GM21515 (cell line): ENCODE results near the gene FCRL2.
"Not testable (repeated sequence)": the region's sequence is repeated elsewhere in the genome, so short reads cannot be mapped to it uniquely, and the experiment has no call there.

Experiments
- ATAC-seq: cut with Tn5 transposase; IDR thresholded peaks from one replicate; pipeline ENCODE4 v1.9.1; 2021; ENCODE audit not compliant: unreplicated experiment

The FCRL2 gene

DNA sequence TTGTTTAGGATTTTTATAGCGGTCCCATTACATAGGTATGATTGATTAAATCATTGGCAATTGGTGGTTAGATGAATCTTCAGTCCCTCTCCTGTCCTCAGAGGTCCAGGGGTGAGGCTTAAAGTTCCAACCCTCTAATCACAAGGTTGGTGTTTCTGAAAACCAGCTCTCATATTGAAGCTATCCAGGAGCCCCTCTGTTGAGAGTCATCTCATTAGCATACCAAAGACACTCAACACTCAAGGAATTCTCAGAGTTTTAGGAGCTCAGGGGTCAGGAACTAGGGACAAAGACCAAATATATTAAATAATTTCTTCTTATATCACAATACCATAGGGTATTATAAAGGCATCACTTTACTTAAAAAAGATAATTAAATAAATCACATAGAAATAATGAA lies 23.3 kb downstream of the FCRL2 start:
- ATAC-seq, result no peak

DNA sequence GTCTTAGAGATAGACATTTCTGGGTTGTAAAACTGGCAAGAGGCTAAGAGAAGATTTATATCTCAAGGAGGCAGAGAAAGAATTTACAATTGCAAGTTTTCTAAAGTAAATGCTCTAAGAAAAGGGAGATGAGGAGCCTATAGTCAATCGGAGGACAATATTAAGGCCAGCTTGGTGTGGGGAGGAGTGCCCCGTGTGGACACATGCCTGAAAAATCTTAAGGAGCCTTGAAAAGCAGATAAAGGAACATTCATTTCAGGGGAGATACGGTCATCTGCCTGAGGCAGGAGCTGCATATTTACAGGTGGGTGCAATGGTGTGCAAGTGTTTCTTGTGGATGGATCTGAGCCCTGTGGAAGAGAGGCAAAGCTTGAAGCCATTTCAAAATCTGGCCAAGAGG lies 25.6 kb downstream of the FCRL2 start:
- ATAC-seq, result no peak

DNA sequence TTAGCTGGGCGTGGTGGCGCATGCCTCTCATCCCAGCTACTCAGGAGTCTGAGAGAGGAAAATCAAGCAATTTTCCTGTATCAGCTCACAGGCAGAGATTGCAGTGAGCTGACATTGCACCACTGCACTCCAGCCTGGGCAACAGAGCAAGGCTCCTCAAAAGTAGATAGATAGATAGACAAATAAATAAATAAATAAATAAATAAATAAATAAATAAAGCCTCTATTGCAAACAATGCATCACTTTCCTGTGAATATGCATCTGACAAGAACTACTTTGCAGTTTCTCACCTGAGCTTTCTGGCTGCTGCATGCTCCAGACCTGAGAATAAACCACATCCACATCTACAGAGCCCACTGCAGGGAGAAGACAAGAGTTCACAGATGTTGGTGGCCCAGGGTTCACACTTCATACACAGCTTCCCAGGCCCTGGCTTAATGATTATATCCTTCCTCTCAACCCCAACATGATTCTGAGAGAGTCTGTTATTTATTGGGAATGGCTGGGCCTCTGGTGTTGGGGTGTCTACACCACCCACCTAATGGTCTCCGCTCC lies 28.6 kb downstream of the FCRL2 start:
- no peak for ATAC-seq

DNA sequence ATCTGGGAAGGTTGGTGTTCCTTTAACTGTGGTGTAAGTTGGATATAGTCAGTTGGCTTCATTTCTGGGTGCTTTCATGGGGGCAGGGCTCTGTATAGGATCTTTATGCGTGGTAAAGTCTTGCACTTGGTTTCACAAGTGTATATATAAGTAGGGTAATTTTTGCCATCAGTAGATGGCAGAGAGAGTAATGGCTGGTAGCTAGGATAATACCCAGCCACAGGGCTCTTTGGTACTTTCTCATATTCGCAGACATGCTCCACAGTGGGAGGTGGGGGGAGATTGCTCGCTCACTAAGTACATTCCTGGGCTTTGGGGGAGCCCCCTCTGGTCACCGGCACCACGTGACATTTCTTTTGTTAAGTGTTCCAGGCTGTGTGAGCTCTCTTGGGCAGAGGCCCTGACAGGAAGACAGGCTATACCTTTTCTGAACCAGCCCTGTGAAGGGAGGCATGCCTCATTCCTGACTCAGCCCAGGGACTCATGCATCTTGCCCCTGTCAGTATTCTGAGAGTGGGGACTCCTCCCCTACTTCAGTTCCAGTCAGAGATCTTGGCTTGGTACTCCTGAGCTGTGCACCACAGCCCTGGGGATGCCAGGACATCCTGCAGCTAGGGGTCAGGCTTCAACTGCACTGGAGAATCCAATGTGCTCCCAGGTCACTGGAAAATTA lies 37.6 kb downstream of the FCRL2 start:
- ATAC-seq, result no peak

DNA sequence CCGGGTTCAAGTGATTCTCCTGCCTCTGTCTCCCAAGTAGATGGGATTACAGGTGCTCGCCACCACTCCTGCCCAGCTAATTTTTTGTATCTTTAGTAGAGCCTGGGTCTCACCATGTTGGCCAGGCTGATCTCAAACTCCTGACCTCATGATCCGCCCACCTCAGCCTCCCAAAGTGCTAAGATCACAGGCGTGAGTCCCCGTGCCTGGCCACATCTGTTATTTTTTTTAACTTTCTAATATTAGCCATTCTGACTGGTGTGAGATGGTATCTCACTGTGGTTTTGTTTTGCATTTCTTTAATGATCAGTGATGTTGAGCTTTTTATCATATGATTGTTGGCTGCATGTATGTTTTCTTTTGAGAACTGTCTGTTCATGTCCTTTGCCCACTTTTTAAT lies 40.9 kb downstream of the FCRL2 start:
- not testable (repeated sequence) for ATAC-seq

DNA sequence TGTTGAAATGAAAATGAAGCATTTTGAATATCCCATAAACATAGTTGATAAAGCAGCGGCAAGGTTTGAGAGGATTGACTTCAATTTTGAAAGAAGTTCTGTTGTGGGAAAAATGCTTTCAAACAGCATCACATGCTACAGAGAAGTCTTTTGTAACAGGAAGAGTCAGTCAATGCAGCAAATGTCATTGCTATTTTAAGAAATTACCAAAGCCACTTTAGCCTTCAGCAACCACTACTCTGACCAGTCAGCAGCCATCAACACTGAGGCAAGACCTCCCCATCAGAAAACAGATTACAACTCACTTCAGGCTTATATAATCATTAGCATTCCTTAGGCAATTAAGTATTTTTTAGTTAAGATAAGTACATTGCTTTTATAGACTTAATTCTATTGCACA lies 42.6 kb downstream of the FCRL2 start:
- no peak for ATAC-seq

DNA sequence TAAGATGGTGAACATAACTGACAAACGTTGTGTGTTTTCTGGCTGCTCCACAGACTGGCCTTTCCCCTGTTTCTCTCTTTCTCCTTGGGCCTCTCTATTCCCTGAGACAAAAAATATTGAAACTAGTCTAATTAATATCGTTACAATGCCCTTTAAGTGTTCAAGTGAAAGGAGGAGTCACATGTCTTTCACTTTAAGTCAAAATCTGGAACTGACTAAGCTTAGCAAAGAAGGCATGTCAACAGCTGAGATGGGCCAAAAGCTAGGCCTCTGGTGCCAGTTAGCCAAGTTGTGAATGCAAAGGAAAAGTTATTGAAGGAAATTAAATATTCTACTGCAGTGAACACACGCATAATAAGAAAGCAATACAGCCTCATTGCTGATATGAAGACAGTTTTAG lies 44.2 kb downstream of the FCRL2 start:
- no peak for ATAC-seq

DNA sequence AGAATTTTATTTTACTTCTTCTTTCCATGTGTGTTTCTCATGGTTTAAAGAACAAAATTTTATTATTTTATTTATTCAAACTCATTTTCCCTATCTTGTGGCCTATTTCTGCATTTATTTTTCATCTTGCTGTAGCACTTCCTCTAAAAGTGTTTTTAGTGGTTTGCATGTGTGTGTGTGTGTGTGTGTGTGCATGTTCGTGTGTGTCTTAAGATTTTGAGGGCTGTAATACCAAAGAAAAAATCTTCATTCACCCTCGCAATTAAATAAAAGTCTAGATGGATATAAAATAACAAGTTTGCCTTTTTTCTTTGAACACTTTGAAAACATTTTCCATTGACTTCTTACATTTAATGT lies 51.7 kb downstream of the FCRL2 start:
- ATAC-seq, result no peak

DNA sequence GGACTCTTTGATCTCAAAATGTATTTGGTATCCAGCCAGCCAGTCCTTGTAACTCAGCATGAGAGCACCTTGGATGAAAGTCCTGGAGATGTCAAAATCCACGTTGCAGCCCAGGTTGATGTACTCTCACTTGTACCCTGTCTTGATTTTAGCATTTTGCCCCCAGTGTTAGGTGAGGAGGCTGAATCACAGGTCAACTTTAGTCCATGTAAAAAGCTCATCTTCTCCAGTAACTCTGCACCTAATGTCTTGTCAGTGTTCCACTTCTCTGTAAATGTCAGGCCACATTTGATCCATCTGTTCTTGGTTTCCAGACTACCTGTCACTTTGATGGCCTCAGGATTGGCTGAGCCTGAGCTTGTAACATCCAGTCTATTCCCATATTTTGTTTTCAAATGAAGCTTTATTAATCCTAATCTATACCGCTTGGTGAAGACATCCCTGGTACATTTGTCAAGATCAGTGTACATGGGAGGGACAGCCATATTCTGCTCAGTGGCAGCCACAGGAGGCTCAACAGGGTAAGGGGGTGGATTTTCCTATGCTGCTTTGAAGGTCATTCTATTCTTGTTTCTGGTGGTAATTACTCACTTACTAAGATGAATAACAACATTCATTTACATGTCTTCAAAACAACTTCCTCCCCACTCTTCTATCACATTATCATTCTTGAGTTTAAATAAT lies 52.3 kb downstream of the FCRL2 start:
- ATAC-seq, result no peak

DNA sequence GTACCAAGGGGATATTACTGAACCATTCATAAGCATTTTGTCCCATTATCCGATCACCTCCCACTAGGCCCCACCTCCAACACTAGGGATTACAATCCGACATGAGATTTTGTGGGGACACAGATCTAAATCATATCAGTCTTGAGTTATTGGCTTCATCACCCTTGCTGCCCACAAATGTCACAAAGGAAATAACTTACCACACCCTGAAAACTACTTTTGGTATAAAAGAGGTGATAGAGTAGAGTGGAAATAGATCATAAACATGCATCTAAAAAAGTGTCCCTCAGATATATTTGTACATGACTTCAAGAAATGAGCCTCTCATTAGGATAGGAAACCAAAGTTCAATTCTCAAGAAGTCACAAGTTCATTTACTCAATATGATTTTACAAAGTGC lies 53.8 kb downstream of the FCRL2 start:
- ATAC-seq, result no peak

DNA sequence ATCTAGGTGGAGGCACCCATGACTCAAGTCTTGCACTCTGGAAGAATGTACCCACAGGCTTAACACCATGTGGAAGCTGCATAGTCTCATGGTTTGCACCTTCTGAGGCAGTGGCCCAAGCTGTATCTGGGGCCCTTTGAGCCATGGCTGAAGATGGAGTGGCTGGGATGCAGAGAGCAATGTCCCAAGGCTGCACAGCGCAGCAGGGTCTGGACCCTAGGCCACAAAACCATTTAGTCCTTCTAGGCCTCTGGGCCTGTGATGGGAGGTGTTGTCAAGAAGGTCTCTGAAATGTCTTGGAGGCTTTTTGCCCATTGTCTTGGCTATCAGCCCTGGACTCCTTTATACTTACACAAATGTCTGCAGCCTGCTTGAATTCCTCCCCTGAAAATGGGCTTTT lies 54.9 kb downstream of the FCRL2 start:
- no peak for ATAC-seq

DNA sequence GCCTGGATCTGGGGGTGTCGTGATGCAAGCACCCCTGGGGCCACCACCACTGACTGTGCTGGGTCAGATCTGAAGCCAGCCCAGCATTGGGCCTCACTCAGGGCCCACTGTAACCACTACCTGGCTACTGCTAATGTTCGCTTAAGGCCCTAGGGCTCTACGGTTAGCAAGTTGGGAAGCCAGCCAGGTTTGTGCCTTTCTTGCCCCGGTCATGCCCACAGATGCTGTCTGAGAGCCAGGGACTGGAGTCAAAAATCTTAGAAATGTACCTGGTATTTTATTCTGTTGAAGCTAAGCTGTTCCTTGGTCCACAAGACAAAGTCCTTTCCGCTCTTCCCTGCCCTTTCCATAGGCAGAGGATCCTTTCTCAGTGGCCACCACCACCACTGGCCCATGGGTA lies 61.2 kb downstream of the FCRL2 start:
- ATAC-seq, result no peak

DNA sequence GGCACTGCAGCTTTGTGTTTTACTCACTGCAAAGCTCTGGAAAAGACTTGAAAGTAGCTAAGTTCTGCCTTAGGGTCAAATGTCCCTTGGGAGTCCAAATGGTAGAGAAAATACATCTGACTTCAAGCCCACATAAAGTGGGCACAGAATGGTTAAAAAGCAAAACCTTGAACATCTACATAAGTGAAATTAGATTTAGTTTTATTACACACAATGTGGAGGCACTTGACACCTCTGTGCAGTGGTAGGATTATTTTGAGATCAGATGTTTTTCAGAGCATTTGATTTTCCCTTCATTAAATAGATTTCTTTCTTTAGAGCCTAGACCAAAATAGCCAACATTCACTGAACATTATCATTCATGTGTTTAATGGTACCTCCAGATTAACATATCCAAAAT lies 65.1 kb downstream of the FCRL2 start:
- ATAC-seq, result no peak

DNA sequence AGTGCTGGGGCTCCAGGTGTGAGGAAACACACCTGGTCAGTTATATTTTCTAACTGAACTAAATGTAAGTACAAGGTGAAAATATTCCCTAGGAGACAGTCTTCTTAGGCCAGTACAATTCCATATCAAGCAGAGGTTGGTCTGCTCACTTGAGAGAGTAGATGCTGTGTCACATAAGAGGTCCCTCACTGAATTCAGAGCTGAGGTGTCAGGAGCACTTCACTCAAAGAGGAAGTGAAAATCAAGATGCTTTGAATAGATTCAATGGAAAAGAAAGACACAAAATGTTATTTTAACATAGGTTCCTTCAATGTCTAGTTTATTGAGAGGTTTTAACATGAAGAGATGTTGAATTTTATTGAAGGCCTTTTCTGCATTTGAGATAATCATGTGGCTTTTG lies 72.1 kb downstream of the FCRL2 start:
- no peak for ATAC-seq

DNA sequence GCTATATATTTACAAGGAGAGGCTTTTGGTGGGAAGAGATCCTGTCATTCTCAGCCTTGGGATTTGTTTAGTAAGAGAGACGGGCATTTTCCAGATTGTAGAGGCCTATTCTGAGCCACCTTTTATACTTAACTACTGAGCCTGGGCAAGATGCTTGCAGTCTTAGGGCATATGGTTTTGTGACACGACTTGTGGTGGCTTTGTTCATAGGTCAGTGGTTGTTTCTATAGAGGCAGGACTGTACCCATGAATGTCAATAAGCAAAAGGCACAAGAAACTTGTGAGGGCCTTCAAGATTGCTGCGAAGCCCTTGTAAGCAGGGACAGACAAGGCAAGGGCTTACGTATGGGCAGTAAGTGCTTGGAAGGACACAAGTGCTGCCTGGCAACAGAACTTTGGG lies 73.0 kb downstream of the FCRL2 start:
- ATAC-seq, result no peak

DNA sequence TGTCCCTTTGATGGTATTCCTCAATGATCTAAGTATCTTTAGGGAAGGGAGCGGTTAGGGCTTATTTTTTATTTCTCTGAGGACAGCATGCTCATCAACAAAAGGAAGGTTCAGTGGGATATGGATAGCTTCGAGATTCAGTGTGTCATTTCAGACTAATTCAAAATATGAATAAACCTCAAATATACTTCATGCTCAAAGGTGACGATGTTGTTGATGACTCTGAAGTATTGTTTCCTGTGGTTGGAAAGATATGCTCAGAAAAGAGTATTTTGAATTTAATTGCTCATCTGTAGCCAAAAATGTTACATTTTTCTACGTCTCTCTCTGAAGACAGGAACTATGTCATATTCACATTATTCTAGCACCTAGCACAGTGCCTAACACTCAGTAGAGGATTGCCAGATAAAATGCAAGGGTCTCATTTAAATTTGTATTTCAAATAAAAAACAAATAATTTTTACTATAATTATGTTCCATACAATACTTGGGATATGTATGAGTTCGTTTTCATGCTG lies 74.6 kb downstream of the FCRL2 start:
- no peak for ATAC-seq

DNA sequence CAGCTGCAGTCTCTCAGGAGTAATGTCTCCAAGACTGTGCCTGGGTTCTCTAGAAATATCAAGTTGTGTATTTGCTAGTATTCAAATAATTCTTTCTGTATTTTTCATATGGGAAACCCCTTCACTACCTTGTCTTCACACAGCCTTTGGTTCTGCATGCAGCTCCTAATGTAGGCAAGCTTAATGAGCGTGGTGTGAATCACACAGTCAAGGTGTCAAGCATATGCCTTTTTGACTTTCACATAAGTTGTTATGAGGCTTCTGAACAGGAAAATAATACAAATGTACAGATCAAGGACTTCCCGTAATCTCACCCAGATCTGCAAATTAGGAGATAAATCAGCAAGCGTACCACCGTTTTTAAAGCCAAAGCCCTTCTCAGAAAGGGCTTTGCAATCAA lies 76.2 kb downstream of the FCRL2 start, which contains the start of gene FCRL3:
TSS of gene FCRL3 (minus strand) at position 38 of the 400 bp plus-strand sequence. CDS start 280 bp downstream, outside the sequence.
- no peak for ATAC-seq

DNA sequence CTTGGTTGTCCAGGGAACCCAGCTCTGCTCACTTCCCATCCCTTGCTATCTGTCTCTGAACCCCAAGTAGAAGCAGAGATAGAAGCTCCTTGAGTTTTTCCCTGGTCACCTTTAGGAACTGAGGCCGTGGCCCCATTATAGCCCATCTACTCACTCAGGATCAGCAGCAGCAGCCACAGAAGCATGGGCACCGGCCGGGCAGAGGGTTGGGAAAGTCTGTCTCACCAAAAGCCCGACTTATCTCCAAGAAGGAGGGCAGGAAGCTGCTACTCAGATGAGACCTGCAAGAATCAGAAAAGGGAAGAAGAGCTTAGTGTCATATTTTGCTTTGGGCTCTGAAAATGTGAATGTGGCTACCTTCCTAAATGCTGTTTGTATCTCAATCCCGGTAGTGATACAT lies 76.6 kb downstream of the FCRL2 start:
- ATAC-seq, result no peak

DNA sequence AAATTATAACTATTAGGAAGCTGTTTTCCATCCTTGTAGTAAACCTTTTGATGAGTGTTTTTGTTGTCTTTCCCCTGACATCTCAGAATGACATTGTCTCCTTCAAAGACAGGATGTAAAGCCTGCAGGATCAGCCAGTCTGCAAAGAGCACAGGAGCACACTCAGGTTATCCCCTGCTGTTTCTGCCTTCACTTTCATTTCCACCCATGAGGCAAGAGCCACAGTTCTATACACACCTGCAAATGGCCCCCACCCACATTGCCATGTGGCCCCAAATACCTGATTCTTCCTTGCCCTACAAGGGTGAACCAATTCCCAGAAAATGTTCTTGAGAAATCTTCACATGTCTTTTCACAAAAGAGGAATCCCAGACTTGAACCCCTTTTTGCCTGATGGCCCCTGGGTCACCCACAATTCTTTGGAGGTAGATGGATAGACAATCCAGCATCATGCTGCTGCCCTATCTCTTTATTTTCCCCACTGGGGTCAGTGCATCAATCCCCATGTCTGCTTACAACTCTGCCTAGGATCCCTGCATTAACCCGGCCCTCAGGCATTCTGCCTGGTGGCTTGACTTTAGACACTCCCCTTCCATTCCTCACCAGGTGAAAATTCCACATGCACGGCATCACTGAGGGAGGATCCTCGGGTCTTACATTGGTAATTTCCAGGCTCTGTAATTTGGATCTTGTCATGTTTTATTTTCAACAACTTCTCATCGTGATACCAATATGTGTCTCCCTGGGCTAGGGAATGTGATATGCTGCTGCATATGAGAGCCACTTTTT lies 79.0 kb downstream of the FCRL2 start:
- no peak for ATAC-seq

DNA sequence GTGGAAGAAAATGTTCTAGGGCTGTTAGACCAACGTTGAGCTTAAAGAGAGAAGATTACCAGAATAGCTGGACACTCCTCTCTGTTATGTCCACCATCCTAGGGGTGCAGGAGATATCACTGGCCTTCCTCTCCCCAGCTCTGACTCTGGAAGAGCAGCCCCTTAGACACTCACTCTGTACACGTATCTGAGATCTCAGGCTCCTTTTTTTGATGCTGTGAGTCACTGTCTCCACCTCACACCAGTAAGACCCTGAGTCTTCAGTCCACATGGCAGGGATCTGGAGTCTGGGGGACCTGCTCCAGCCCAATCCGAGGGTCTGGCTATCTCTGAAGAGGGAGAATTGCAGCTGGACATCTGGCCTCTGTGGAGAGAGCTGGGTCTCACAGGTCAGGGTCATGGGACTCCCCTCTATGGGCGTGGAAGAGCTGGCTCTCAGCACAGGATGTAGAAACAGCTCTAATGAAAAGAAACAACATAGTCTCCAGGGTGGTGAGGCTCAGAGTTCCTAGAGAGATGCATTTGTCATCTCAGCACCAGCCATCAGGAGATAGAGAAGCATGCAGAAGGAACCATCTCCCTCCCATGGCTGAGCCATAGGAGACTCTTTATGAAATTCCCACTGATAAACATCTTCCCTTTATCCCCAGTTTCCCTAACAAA lies 79.8 kb downstream of the FCRL2 start:
- no peak for ATAC-seq
